GM19025 (cell line): Measurements from ENCODE around the gene EPS8.
A peak's percentile ranks its signal among the peaks of the same experiment; 100 is the strongest.
"Not testable (repeated sequence)": the region's sequence is repeated elsewhere in the genome, so short reads cannot be mapped to it uniquely, and the experiment has no call there.

Experiments used
- ATAC-seq: cut with Tn5 transposase; IDR thresholded peaks from one replicate; pipeline ENCODE4 v1.9.1; 2021; ENCODE audit warnings: mild to moderate bottlenecking, low read depth, moderate library complexity; ENCODE audit not compliant: unreplicated experiment

Gene EPS8

GRCh38 chr12:15620741-15621539, 168.2 kb downstream of the EPS8 start:
- no peak for ATAC-seq

GRCh38 chr12:15616495-15616894, 172.7 kb downstream of the EPS8 start:
- ATAC-seq, result not testable (repeated sequence)

- no peak for ATAC-seq
These were observed 175.2 kb downstream of the EPS8 start for GRCh38 chr12:15613981-15614380.

GRCh38 chr12:15608941-15609340, 180.2 kb downstream of the EPS8 start:
- no peak for ATAC-seq

- no peak for ATAC-seq
These were observed 180.8 kb downstream of the EPS8 start for GRCh38 chr12:15608406-15608805.

- no peak for ATAC-seq
These were observed 183.2 kb downstream of the EPS8 start for GRCh38 chr12:15605881-15606590.

- ATAC-seq, result no peak
These were observed 185.6 kb downstream of the EPS8 start for GRCh38 chr12:15603474-15604085.

GRCh38 chr12:15602051-15602672, 187.0 kb downstream of the EPS8 start:
- no peak for ATAC-seq

GRCh38 chr12:15601210-15601800, 187.9 kb downstream of the EPS8 start:
- ATAC-seq, result no peak

GRCh38 chr12:15600223-15600935, 188.8 kb downstream of the EPS8 start:
- ATAC-seq, result no peak

- no peak for ATAC-seq
These were observed 189.7 kb downstream of the EPS8 start for GRCh38 chr12:15599266-15600037.

- no peak for ATAC-seq
These were observed 191.9 kb downstream of the EPS8 start for GRCh38 chr12:15597125-15597830.

GRCh38 chr12:15596174-15596573, 193.0 kb downstream of the EPS8 start:
- ATAC-seq, result no peak

GRCh38 chr12:15592934-15593333, 196.3 kb downstream of the EPS8 start:
- ATAC-seq, result no peak

- no peak for ATAC-seq
These were observed 197.4 kb downstream of the EPS8 start for GRCh38 chr12:15591811-15592210.

- peak; percentile 79 for ATAC-seq
These were observed 198.9 kb downstream of the EPS8 start for GRCh38 chr12:15590180-15590826.

GRCh38 chr12:15589328-15590032, 199.7 kb downstream of the EPS8 start:
- ATAC-seq, result no peak
